T-helper 1 cell treated with Interleukin-12 subunit alpha and Interleukin-12 subunit beta and Interleukin-4 antibody, amounts not matched to agents 30 ng/mL and 1 ng/mL, for 36 hours (primary cell): ENCODE data around the gene IFNLR1. TPM values are rescaled to one million over a fixed set of nuclear protein-coding genes. Genes with fewer than 3 reads are reported as not detected.

Experiments used
- intact Hi-C: fragments of 100-400 bp; cut with micrococcal nuclease; formaldehyde crosslinking; loops from one replicate; pipeline ENCODE4 v1.15.1; 2024
- total RNA-seq: library from RNA; stranded (reverse); gene quantifications from 2 replicates; pipeline ENCODE4 v1.2.3, GENCODE V29; 2022

IFNLR1 gene
- total RNA-seq, 1 donor from 2014 or later = 1.6 TPM

- intact Hi-C loops = no loop called here
These were observed 62.1 kb downstream of the IFNLR1 start for GRCh38 chr1:24124980-24125379.

GRCh38 chr1:24123611-24124010 is 63.5 kb downstream of the IFNLR1 start:
- intact Hi-C loops = no loop called here

GRCh38 chr1:24122776-24123175 is 64.3 kb downstream of the IFNLR1 start:
- intact Hi-C loops = no loop called here

GRCh38 chr1:24121406-24121805 is 65.7 kb downstream of the IFNLR1 start:
- intact Hi-C loops = no loop called here

GRCh38 chr1:24120965-24121364 is 66.1 kb downstream of the IFNLR1 start:
- intact Hi-C loops = no loop called here

GRCh38 chr1:24119859-24120756 is 67.0 kb downstream of the IFNLR1 start:
- intact Hi-C loops = no loop called here

- intact Hi-C loops = no loop called here
These were observed 67.6 kb downstream of the IFNLR1 start for GRCh38 chr1:24119489-24119858.

- intact Hi-C loops = no loop called here
These were observed 68.5 kb downstream of the IFNLR1 start for GRCh38 chr1:24118410-24119242.

GRCh38 chr1:24117722-24118409 is 69.2 kb downstream of the IFNLR1 start:
- intact Hi-C loops = no loop called here

- intact Hi-C loops = no loop called here
These were observed 70.0 kb downstream of the IFNLR1 start for GRCh38 chr1:24117132-24117531.

- intact Hi-C loops = no loop called here
These were observed 72.3 kb downstream of the IFNLR1 start for GRCh38 chr1:24114753-24115152.

- intact Hi-C loops = no loop called here
These were observed 73.5 kb downstream of the IFNLR1 start for GRCh38 chr1:24113641-24114033.

- intact Hi-C loops = loop anchor here (1.0 kb wide), 1 partner anchor 42 kb away; no protein-coding TSS in a partner anchor
These were observed 74.9 kb downstream of the IFNLR1 start, which contains the start of gene MYOM3 for GRCh38 chr1:24111996-24112779. MYOM3 (minus strand) TSS chr1:24112135; CDS start chr1:24108636, 3,499 bp downstream.

- intact Hi-C loops = no loop called here
These were observed 75.7 kb downstream of the IFNLR1 start for GRCh38 chr1:24111262-24111995.

- intact Hi-C loops = no loop called here
These were observed 76.3 kb downstream of the IFNLR1 start for GRCh38 chr1:24110642-24111261.

GRCh38 chr1:24109686-24110475 is 77.2 kb downstream of the IFNLR1 start:
- intact Hi-C loops = no loop called here

GRCh38 chr1:24109166-24109483 is 78.0 kb downstream of the IFNLR1 start:
- intact Hi-C loops = no loop called here

- intact Hi-C loops = no loop called here
These were observed 78.5 kb downstream of the IFNLR1 start for GRCh38 chr1:24108334-24109165.
